CD14-positive monocyte (primary cell): ENCODE results near the gene GRIK3. TPM values are rescaled to one million over a fixed set of nuclear protein-coding genes. Genes with fewer than 3 reads are reported as not detected.
A peak's percentile ranks its signal among the peaks of the same experiment; 100 is the strongest.

Experiments used
- DNase-seq, 3 donors: peaks; one replicate each; pipeline ENCODE4 v3.0.0-alpha.2; 2011 to 2022
- H2AFZ ChIP-seq: 2 replicates; pipeline ENCODE4 v1.6.0; 2012; ENCODE audit warnings: mild to moderate bottlenecking, low read depth, low read length, inconsistent platforms; ENCODE audit not compliant: insufficient read depth, poor library complexity, severe bottlenecking
- H3K27ac ChIP-seq, 2 donors: 1 replicate in 1 of 2; 2 replicates in 1 of 2; pipeline ENCODE4 v1.5.1; 2012 to 2013; ENCODE audit warnings: low read length in 2 of 2, control low read depth in 1 of 2, inconsistent platforms in 1 of 2, low read depth in 1 of 2, mild to moderate bottlenecking in 1 of 2
- H3K27me3 ChIP-seq, 2 donors: one replicate each; pipeline versions ENCODE4 v1.6.0 to v1.6.1; 2011 to 2013; ENCODE audit warnings: low read length in 2 of 2; ENCODE audit not compliant: control insufficient read depth in 2 of 2, insufficient read depth in 2 of 2
- H3K36me3 ChIP-seq, 2 donors: replicated peaks in 1 of 2; 1 replicate in 1 of 2; 2 replicates in 1 of 2; pipeline versions ENCODE4 v1.5.1 to v1.6.1; 2012 to 2013; ENCODE audit warnings: low read length in 2 of 2, control low read depth in 1 of 2, inconsistent platforms in 1 of 2, mild to moderate bottlenecking in 1 of 2; ENCODE audit not compliant: insufficient read depth in 2 of 2, control insufficient read depth in 1 of 2
- H3K4me1 ChIP-seq, 2 donors: 1 replicate in 1 of 2; 2 replicates in 1 of 2; pipeline versions ENCODE4 v1.5.1 to v1.6.1; 2012 to 2013; ENCODE audit warnings: low read length in 2 of 2, control low read depth in 1 of 2, inconsistent platforms in 1 of 2, mild to moderate bottlenecking in 1 of 2, moderate library complexity in 1 of 2; ENCODE audit not compliant: insufficient read depth in 2 of 2, control insufficient read depth in 1 of 2
- H3K4me2 ChIP-seq: replicated peaks from 2 replicates; pipeline ENCODE3; 2012; ENCODE audit warnings: low read length, moderate library complexity, mild to moderate bottlenecking; ENCODE audit not compliant: poor library complexity, severe bottlenecking; ENCODE audit errors: extremely low read depth
- H3K4me3 ChIP-seq, 3 experiments: fragments of 200-600 bp in 1 of 3; sonication (generic) in 1 of 3; replicated peaks in 1 of 3; 1 replicate in 2 of 3; 2 replicates in 1 of 3; pipeline ENCODE4 v1.5.1; 2011 to 2013; ENCODE audit warnings: low read length in 3 of 3, mild to moderate bottlenecking in 3 of 3, control low read depth in 2 of 3, low read depth in 2 of 3, inconsistent platforms in 1 of 3, moderate library complexity in 1 of 3
- H3K79me2 ChIP-seq: 2 replicates; pipeline ENCODE4 v1.6.0; 2012; ENCODE audit warnings: mild to moderate bottlenecking, control low read depth, inconsistent platforms, low read length, moderate library complexity; ENCODE audit not compliant: insufficient read depth
- H3K9ac ChIP-seq: 2 replicates; pipeline ENCODE4 v1.6.0; 2017; ENCODE audit warnings: low read length, mild to moderate bottlenecking; ENCODE audit not compliant: insufficient read depth, poor library complexity, severe bottlenecking
- H3K9me3 ChIP-seq, 2 donors: replicated peaks in 1 of 2; 1 replicate in 1 of 2; 2 replicates in 1 of 2; pipeline versions ENCODE4 v1.5.1 to v1.6.1; 2012 to 2013; ENCODE audit warnings: low read length in 2 of 2, control low read depth in 1 of 2; ENCODE audit not compliant: control insufficient read depth in 1 of 2, insufficient read depth in 1 of 2
- H4K20me1 ChIP-seq: 2 replicates; pipeline ENCODE4 v1.6.0; 2012; ENCODE audit warnings: mild to moderate bottlenecking, low read length, control low read depth, moderate library complexity; ENCODE audit not compliant: insufficient read depth
- H3K27ac Mint-ChIP-seq, 7 donors: one replicate each; pipeline ENCODE4 v1.8.0; 2020; ENCODE audit warnings: mild to moderate bottlenecking in 7 of 7, mixed read lengths in 7 of 7, moderate library complexity in 6 of 7, inconsistent platforms in 2 of 7
- H3K27me3 Mint-ChIP-seq, 3 donors: one replicate each; pipeline ENCODE4 v1.8.0; 2021 to 2022; ENCODE audit warnings: low read depth in 3 of 3, mild to moderate bottlenecking in 3 of 3, mixed read lengths in 3 of 3, moderate library complexity in 3 of 3, inconsistent platforms in 1 of 3
- H3K36me3 Mint-ChIP-seq, 2 donors: one replicate each; pipeline ENCODE4 v1.8.0; 2020; ENCODE audit warnings: mixed read lengths in 2 of 2, inconsistent platforms in 1 of 2, mild to moderate bottlenecking in 1 of 2
- H3K4me1 Mint-ChIP-seq: one replicate; pipeline ENCODE4 v1.8.0; 2020; ENCODE audit warnings: mild to moderate bottlenecking, mixed read lengths
- H3K4me3 Mint-ChIP-seq, 2 donors: one replicate each; pipeline ENCODE4 v1.8.0; 2020; ENCODE audit warnings: mild to moderate bottlenecking in 2 of 2, mixed read lengths in 2 of 2, moderate library complexity in 1 of 2
- H3K9me3 Mint-ChIP-seq, 7 donors: one replicate each; pipeline ENCODE4 v1.8.0; 2020 to 2022; ENCODE audit warnings: mixed read lengths in 7 of 7, mild to moderate bottlenecking in 6 of 7, moderate library complexity in 6 of 7, inconsistent platforms in 2 of 7
- CTCF ChIP-seq: fragments of 200-600 bp; IDR thresholded peaks from one replicate; pipeline ENCODE4 v1.8.0; 2022; ENCODE audit warnings: antibody characterized with exemption, mild to moderate bottlenecking
- WGBS: methylation state at CpG from one replicate; pipeline ENCODE4 v1.1.5; 2013; ENCODE audit warnings: missing lambda C conversion rate; ENCODE audit not compliant: insufficient coverage; 5-methylcytosine and 5-hydroxymethylcytosine counted together
- intact Hi-C, 2 donors: fragments of 100-400 bp; cut with micrococcal nuclease; formaldehyde crosslinking; loops; one replicate each; pipeline versions ENCODE4 v1.15.0 to v1.15.1; 2023
- polyA plus RNA-seq, 3 donors: library from polyadenylated mRNA; depleted of rRNA in 1 of 3; unstranded in 2 of 3; stranded (reverse) in 1 of 3; fragments of 300-500 nt in 2 of 3; fragments of >200 nt in 1 of 3; fragmentation: Illumina TruSeq in 2 of 3; gene quantifications; 1 replicate in 2 of 3; 2 replicates in 1 of 3; pipeline ENCODE4 v1.2.3, GENCODE V29; 2012 to 2021

Gene GRIK3
- polyA plus RNA-seq, 3 donors: not detected

GRCh38 chr1:36961062-36961615 is 73.2 kb downstream of the GRIK3 start:
- Histone ChIP-seq H3K79me2 (no peaks in the 10 kb centered on the region), H2AFZ (no peak overlapping the region), H4K20me1 (no peaks in the 10 kb centered on the region), H3K4me2 (no peak overlapping the region), H3K9me3 (no peaks in the 10 kb centered on the region), H3K27me3 (no peaks in the 10 kb centered on the region), H3K4me3 (no peak overlapping the region), H3K27ac (no peak overlapping the region), H3K9ac (no peak overlapping the region), H3K4me1 (no peaks in the 10 kb centered on the region), H3K36me3 (no peaks in the 10 kb centered on the region)
- peak overlapping the region in 1 of 2 donors; percentile 38 for H3K4me3 Mint-ChIP-seq
- no peaks in the 10 kb centered on the region for H3K4me1 Mint-ChIP-seq
- H3K9me3 Mint-ChIP-seq: peaks cover 0 to 1% (median 0%) of the 10 kb centered on the region in 7 donors
- no peaks in the 10 kb centered on the region for H3K36me3 Mint-ChIP-seq
- 73% methylated on average over 7 of the region's 10 CpGs for WGBS
- intact Hi-C loops: no loop called here
- TF ChIP-seq CTCF: no peak
- no peak for DNase-seq
- peak overlapping the region in 1 of 7 donors; percentile 38 for H3K27ac Mint-ChIP-seq
- peaks cover 0 to 4% (median 2%) of the 10 kb centered on the region in 3 donors for H3K27me3 Mint-ChIP-seq

- no peak overlapping the region for H3K27ac Mint-ChIP-seq
- no peaks in the 10 kb centered on the region for H4K20me1 ChIP-seq
- no peaks in the 10 kb centered on the region for H3K36me3 Mint-ChIP-seq
- DNase-seq: no peak
- peaks cover 0 to 1% (median 0%) of the 10 kb centered on the region in 7 donors for H3K9me3 Mint-ChIP-seq
- H3K36me3 ChIP-seq: no peaks in the 10 kb centered on the region
- H3K4me3 Mint-ChIP-seq: no peak overlapping the region
- H3K27me3 ChIP-seq: no peaks in the 10 kb centered on the region
- H3K4me1 Mint-ChIP-seq: no peaks in the 10 kb centered on the region
- H3K27ac ChIP-seq: no peak overlapping the region
- TF ChIP-seq CTCF: no peak
- H3K4me2 ChIP-seq: no peak overlapping the region
- no peak overlapping the region for H3K9ac ChIP-seq
- H3K79me2 ChIP-seq: no peaks in the 10 kb centered on the region
- H3K4me1 ChIP-seq: no peaks in the 10 kb centered on the region
- 75% methylated on average over 4 of the region's 5 CpGs for WGBS
- H3K9me3 ChIP-seq: no peaks in the 10 kb centered on the region
- peaks cover 0 to 4% (median 3%) of the 10 kb centered on the region in 3 donors for H3K27me3 Mint-ChIP-seq
- intact Hi-C loops: no loop called here
- H3K4me3 ChIP-seq: no peak overlapping the region
- H2AFZ ChIP-seq: no peak overlapping the region
Measured at GRCh38 chr1:36956570-36956969, 77.7 kb downstream of the GRIK3 start.
